Endothelial cell of umbilical vein (primary cell): ENCODE measurements around the gene SKP1. TPM values are rescaled to one million over a fixed set of nuclear protein-coding genes. Genes with fewer than 3 reads are reported as not detected.

ENCODE experiments used
- BruUV-seq: library from RNA; stranded (reverse); fragments of 400-500 nt; replicated peaks from 2 replicates; lab custom pipeline; 2021; lab: Mats Ljungman, UMichigan
- CTCF ChIA-PET: fragments of 300-600, 350-600 bp; sonication (Branson Sonifier 250); formaldehyde crosslinking; loops from one replicate; lab custom pipeline; 2021; ENCODE audit warnings: antibody characterized with exemption, inconsistent platforms; lab: Charles Lee
- POLR2A ChIA-PET: fragments of 300-600, 350-600 bp; sonication (Branson Sonifier 250); formaldehyde crosslinking; loops from one replicate; lab custom pipeline; 2021; ENCODE audit warnings: antibody characterized with exemption, inconsistent platforms; lab: Charles Lee
- DNase-seq: peaks from one replicate; pipeline ENCODE4 v3.0.0-alpha.2; 2011; ENCODE audit warnings: low read depth, low spot score
- FAIRE-seq: peaks from 2 replicates; lab custom pipeline; 2011; peaks lifted over from hg19 to GRCh38; lab: Jason Lieb, UNC
- H2AFZ ChIP-seq: 2 replicates; pipeline ENCODE4 v1.6.0; 2012; ENCODE audit warnings: low read depth, low read length, control low read depth, inconsistent platforms
- H3K27ac ChIP-seq: 2 replicates; pipeline ENCODE4 v1.5.1; 2011; ENCODE audit warnings: low read depth, mild to moderate bottlenecking, control low read depth, low read length, moderate library complexity; ENCODE audit not compliant: insufficient read depth
- H3K27me3 ChIP-seq, 2 experiments: 2 replicates each; pipeline versions ENCODE4 v1.6.0 to v1.6.1; 2011; ENCODE audit warnings: low read length in 2 of 2, mixed read lengths in 1 of 2; ENCODE audit not compliant: control insufficient read depth in 2 of 2, insufficient read depth in 2 of 2
- H3K36me3 ChIP-seq, 2 experiments: 2 replicates in 1 of 2; 3 replicates in 1 of 2; pipeline ENCODE4 v1.5.1; 2011; ENCODE audit warnings: low read length in 2 of 2, mild to moderate bottlenecking in 1 of 2, moderate library complexity in 1 of 2; ENCODE audit not compliant: control insufficient read depth in 2 of 2, insufficient read depth in 2 of 2; ENCODE audit errors: extremely low read depth in 1 of 2
- H3K4me1 ChIP-seq: 3 replicates; pipeline ENCODE4 v1.5.1; 2011; ENCODE audit warnings: mild to moderate bottlenecking, low read length; ENCODE audit not compliant: control insufficient read depth, insufficient read depth; ENCODE audit errors: extremely low read depth
- H3K4me2 ChIP-seq: 2 replicates; pipeline ENCODE4 v1.6.1; 2011; ENCODE audit warnings: low read length, control low read depth, mixed read lengths; ENCODE audit not compliant: insufficient read depth
- H3K4me3 ChIP-seq, 3 experiments: fragments of 200-600 bp in 1 of 3; sonication (generic), shearing (Covaris generic) in 1 of 3; replicated peaks in 1 of 3; 2 replicates each; pipeline ENCODE4 v1.5.1; 2011 to 2016; ENCODE audit warnings: control low read depth in 3 of 3, low read length in 3 of 3, mild to moderate bottlenecking in 2 of 3, inconsistent platforms in 1 of 3, low read depth in 1 of 3, moderate library complexity in 1 of 3; ENCODE audit not compliant: insufficient read depth in 1 of 3
- H3K79me2 ChIP-seq: 2 replicates; pipeline ENCODE4 v1.6.0; 2012; ENCODE audit warnings: low read length, inconsistent platforms; ENCODE audit not compliant: control insufficient read depth, insufficient read depth
- H3K9ac ChIP-seq: replicated peaks from 2 replicates; pipeline ENCODE3; 2011; ENCODE audit warnings: low read length, control low read depth; ENCODE audit not compliant: insufficient read depth; ENCODE audit errors: extremely low read depth
- H3K9me1 ChIP-seq: replicated peaks from 3 replicates; pipeline ENCODE4 v1.6.0; 2011; ENCODE audit warnings: mild to moderate bottlenecking, low read length; ENCODE audit not compliant: control insufficient read depth, insufficient read depth; ENCODE audit errors: extremely low read depth
- H3K9me3 ChIP-seq: replicated peaks from 2 replicates; pipeline ENCODE4 v1.5.1; 2012; ENCODE audit warnings: low read length, inconsistent platforms; ENCODE audit not compliant: control insufficient read depth, insufficient read depth
- H4K20me1 ChIP-seq: replicated peaks from 2 replicates; pipeline ENCODE3; 2011; ENCODE audit warnings: mild to moderate bottlenecking, low read length; ENCODE audit not compliant: control insufficient read depth, insufficient read depth; ENCODE audit errors: extremely low read depth
- CTCF ChIP-seq, 2 donors: IDR thresholded peaks; 1 replicate in 1 of 2; 2 replicates in 1 of 2; pipeline ENCODE4 v1.5.1; 2011; ENCODE audit warnings: low read length in 2 of 2, mild to moderate bottlenecking in 2 of 2, moderate library complexity in 2 of 2, control low read depth in 1 of 2, inconsistent platforms in 1 of 2, low read depth in 1 of 2; ENCODE audit not compliant: insufficient read depth in 1 of 2; ENCODE audit errors: extremely low read depth in 1 of 2
- EZH2 ChIP-seq: IDR thresholded peaks from 2 replicates; pipeline ENCODE4 v1.6.1; 2012; ENCODE audit warnings: borderline replicate concordance, low read depth, mild to moderate bottlenecking, moderate library complexity, low read length, inconsistent platforms; ENCODE audit not compliant: severe bottlenecking
- FOS ChIP-seq: IDR thresholded peaks from 2 replicates; pipeline ENCODE4 v1.6.1; 2011; ENCODE audit warnings: mild to moderate bottlenecking, low read length, moderate library complexity, borderline replicate concordance; ENCODE audit not compliant: insufficient read depth
- GATA2 ChIP-seq: IDR thresholded peaks from 2 replicates; pipeline ENCODE4 v1.7.0; 2011; ENCODE audit warnings: low read depth, mild to moderate bottlenecking, moderate library complexity, mixed read lengths, low read length; ENCODE audit not compliant: insufficient read length, insufficient read depth
- JUN ChIP-seq: IDR thresholded peaks from 2 replicates; pipeline ENCODE4 v1.6.1; 2011; ENCODE audit warnings: borderline replicate concordance, low read depth; ENCODE audit not compliant: insufficient read length, insufficient read depth
- MAX ChIP-seq: IDR thresholded peaks from 2 replicates; pipeline ENCODE4 v1.6.1; 2011; ENCODE audit not compliant: insufficient read depth, insufficient read length
- MYC ChIP-seq: IDR thresholded peaks from one replicate; pipeline ENCODE4 v1.6.1; 2011; ENCODE audit warnings: mild to moderate bottlenecking, low read depth, low read length
- POLR2A ChIP-seq: IDR thresholded peaks from 2 replicates; pipeline ENCODE4 v1.6.1; 2012; ENCODE audit warnings: low read depth, mild to moderate bottlenecking, control low read depth, low read length
- POLR2AphosphoS5 ChIP-seq: IDR thresholded peaks from 2 replicates; pipeline ENCODE4 v1.6.1; 2012; ENCODE audit warnings: low read depth, mild to moderate bottlenecking, control low read depth, low read length, moderate library complexity; ENCODE audit not compliant: insufficient read depth
- dilution Hi-C: fragments of 300-500 bp; cut with MboI; formaldehyde crosslinking; loops from one replicate; pipeline ENCODE4 v1.15.0; 2019; ENCODE audit warnings: low sequenced_read_pairs; ENCODE audit not compliant: extremely low pct_ligation_motif_present
- intact Hi-C: fragments of 100-400 bp; cut with micrococcal nuclease; formaldehyde crosslinking; loops from one replicate; pipeline ENCODE4 v1.10.0; 2022
- polyA plus RNA-seq, 4 experiments: library from polyadenylated mRNA; depleted of rRNA in 3 of 4; stranded (reverse) in 3 of 4; unstranded in 1 of 4; fragments of >200 nt; gene quantifications; 2 replicates each; pipeline versions ENCODE4 v1.2.1 to v1.2.3, GENCODE V29; 2011 to 2012; ENCODE audit warnings: missing spikeins in 1 of 4
- total RNA-seq: library from RNA; stranded (reverse); gene quantifications from 2 replicates; pipeline ENCODE4 v1.2.3, GENCODE V29; 2021

Gene SKP1
- total and polyA plus RNA-seq, 2 donors (not counting 3 experiments of a cell fraction or from before 2014, with no cell fraction given), result 214 to 320 TPM

GRCh38 chr5:134225780-134226440 lies 49.2 kb upstream of the SKP1 start, which contains the start of gene PPP2CA:
Gene PPP2CA, minus strand, starts transcription at chr5:134226073. Its CDS starts 212 bp downstream, at chr5:134225861.
- Histone ChIP-seq H3K9me1 (peaks cover 3% of the 10 kb centered on the region), H3K4me1 (peaks cover 29% of the 10 kb centered on the region), H3K79me2 (peaks cover 50% of the 10 kb centered on the region), H3K9me3 (no peaks in the 10 kb centered on the region), H3K9ac (peak within 1 kb of the TSS; percentile 100), H2AFZ (peak within 1 kb of the TSS; percentile 70), H3K27me3 (no peaks in the 10 kb centered on the region), H3K4me2 (peak within 1 kb of the TSS; percentile 99), H3K36me3 (no peaks in the 10 kb centered on the region), H3K27ac (peak within 1 kb of the TSS; percentile 96), H4K20me1 (peaks cover 21% of the 10 kb centered on the region), H3K4me3 (peak within 1 kb of the TSS; percentile 63 to 91 (median 84))
- ChIA-PET POLR2A (interaction anchor here (0.6 to 1.8 kb wide), 9 partner anchors 8 to 354 kb away, joined by 3 to 15 read pairs (median 4); partner anchors contain the start of gene SKP1), CTCF (interaction anchor here (0.7 to 3.0 kb wide), 13 partner anchors 15 to 186 kb away, joined by 3 to 30 read pairs (median 4); no protein-coding TSS in a partner anchor)
- no TSS peak for BruUV-seq
- TF ChIP-seq POLR2AphosphoS5 (peak; percentile 57), POLR2A (peak; percentile 18), MYC (no peak)
- dilution Hi-C loops, result no loop called here
- FAIRE-seq (peak; percentile 88), DNase-seq (peak; percentile 100)
- intact Hi-C loops, result loop anchor here (1.0 to 2.0 kb wide), 6 partner anchors 9 to 423 kb away; no protein-coding TSS in a partner anchor

GRCh38 chr5:134224888-134225779 lies 48.4 kb upstream of the SKP1 start:
- CTCF ChIA-PET, result interaction anchor here (0.6 to 3.0 kb wide), 15 partner anchors 10 to 362 kb away, joined by 3 to 30 read pairs (median 4); no protein-coding TSS in a partner anchor
- peak overlapping the region; percentile 96 for H3K27ac ChIP-seq
- peak; percentile 80 for TF ChIP-seq FOS
- TF ChIP-seq MYC, result no peak
- TF ChIP-seq POLR2A, result no peak
- TF ChIP-seq MAX, result no peak
- peak; percentile 73 for TF ChIP-seq JUN
- no peak for TF ChIP-seq EZH2
- peak; percentile 5 to 22 for TF ChIP-seq CTCF (IDR thresholded peaks at IDR 0.05; ENCODE audit: extremely low read depth in 1 of 2, insufficient read depth in 1 of 2, low read depth in 1 of 2, low read length in 2 of 2)
- no peak for TF ChIP-seq POLR2AphosphoS5
- TF ChIP-seq GATA2, result no peak
- intact Hi-C loops (loop anchor here (1.0 kb wide), 1 partner anchor 8 kb away; no protein-coding TSS in a partner anchor), dilution Hi-C loops (no loop called here)
- POLR2A ChIA-PET, result interaction anchor here (0.6 to 1.3 kb wide), 7 partner anchors 9 to 355 kb away, joined by 3 to 7 read pairs (median 3); partner anchors contain the start of gene SKP1
- no peaks in the 10 kb centered on the region for H3K9me3 ChIP-seq
- H2AFZ ChIP-seq, result peak overlapping the region; percentile 6
- H3K4me2 ChIP-seq, result peak overlapping the region; percentile 99
- no peaks in the 10 kb centered on the region for H3K27me3 ChIP-seq
- H3K79me2 ChIP-seq, result peaks cover 57% of the 10 kb centered on the region
- H3K9ac ChIP-seq, result peak overlapping the region; percentile 100
- peaks cover 3% of the 10 kb centered on the region in 2 experiments for H3K36me3 ChIP-seq
- BruUV-seq, result TSS peak; percentile 32
- H3K4me3 ChIP-seq, result peak overlapping the region; percentile 63 to 91 (median 84)
- DNase-seq, result peak; percentile 78
- peaks cover 29% of the 10 kb centered on the region for H3K4me1 ChIP-seq
- peaks cover 21% of the 10 kb centered on the region for H4K20me1 ChIP-seq
- H3K9me1 ChIP-seq, result peaks cover 3% of the 10 kb centered on the region
- FAIRE-seq, result no peak
